Peyer's patch (tissue), 4 donors: Measurements from ENCODE around the gene MZT2B.
"Not testable (repeated sequence)": the region's sequence is repeated elsewhere in the genome, so short reads cannot be mapped to it uniquely, and the experiment has no call there.

Source experiments
- POLR2A ChIP-seq, 2 donors: fragments of 450-650 bp; IDR thresholded peaks; one replicate each; pipeline ENCODE4 v1.5.1; 2017; ENCODE audit warnings: antibody characterized with exemption in 2 of 2, mild to moderate bottlenecking in 2 of 2, moderate library complexity in 2 of 2
- TF ChIP-seq, protein P1 (sequence below), 6 experiments: fragments of 450-650 bp in 4 of 6; fragments of 200-600 bp in 2 of 6; sonication (generic) in 1 of 6; IDR thresholded peaks; one replicate each; pipeline ENCODE4 v1.5.1; 2017 to 2019; ENCODE audit warnings: antibody characterized with exemption in 6 of 6, mild to moderate bottlenecking in 3 of 6, moderate library complexity in 1 of 6

DNA sequence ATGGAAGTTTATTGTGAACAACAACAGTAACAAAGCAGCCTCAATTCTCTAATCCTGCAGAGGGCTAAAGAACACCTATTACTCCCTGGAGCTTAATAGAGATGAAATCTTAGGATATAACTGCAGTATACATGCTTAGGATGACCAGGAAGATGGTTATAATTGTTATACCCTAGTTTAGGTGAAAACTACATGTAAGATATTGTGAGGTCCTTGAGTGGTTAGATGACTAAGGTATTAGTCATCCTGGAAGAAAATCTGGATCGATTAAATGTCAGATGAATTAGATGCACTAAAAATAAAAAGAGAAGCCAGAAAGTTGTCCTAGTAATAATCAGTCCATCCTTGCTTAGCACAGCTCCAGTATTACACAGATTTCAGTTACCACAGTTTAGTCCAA lies 38.4 kb downstream of the MZT2B start:
- TF ChIP-seq, protein P1, sequence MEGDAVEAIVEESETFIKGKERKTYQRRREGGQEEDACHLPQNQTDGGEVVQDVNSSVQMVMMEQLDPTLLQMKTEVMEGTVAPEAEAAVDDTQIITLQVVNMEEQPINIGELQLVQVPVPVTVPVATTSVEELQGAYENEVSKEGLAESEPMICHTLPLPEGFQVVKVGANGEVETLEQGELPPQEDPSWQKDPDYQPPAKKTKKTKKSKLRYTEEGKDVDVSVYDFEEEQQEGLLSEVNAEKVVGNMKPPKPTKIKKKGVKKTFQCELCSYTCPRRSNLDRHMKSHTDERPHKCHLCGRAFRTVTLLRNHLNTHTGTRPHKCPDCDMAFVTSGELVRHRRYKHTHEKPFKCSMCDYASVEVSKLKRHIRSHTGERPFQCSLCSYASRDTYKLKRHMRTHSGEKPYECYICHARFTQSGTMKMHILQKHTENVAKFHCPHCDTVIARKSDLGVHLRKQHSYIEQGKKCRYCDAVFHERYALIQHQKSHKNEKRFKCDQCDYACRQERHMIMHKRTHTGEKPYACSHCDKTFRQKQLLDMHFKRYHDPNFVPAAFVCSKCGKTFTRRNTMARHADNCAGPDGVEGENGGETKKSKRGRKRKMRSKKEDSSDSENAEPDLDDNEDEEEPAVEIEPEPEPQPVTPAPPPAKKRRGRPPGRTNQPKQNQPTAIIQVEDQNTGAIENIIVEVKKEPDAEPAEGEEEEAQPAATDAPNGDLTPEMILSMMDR (IDR thresholded peaks at IDR 0.05): not testable (repeated sequence)
- TF ChIP-seq POLR2A (IDR thresholded peaks at IDR 0.05): not testable (repeated sequence)
